A673 (cell line): Measurements from ENCODE around the gene POLR2M.

ENCODE experiments used
- EZH2 ChIP-seq: fragments of 200-600 bp; sonication (generic); IDR thresholded peaks from 2 replicates; pipeline ENCODE4 v1.6.1; 2017; ENCODE audit warnings: borderline replicate concordance, low read depth, mild to moderate bottlenecking, mixed read lengths, antibody characterized with exemption, low read length; ENCODE audit not compliant: poor library complexity, severe bottlenecking
- TF ChIP-seq, protein P1 (sequence below): fragments of 300-800, 200-600 bp; sonication (generic); conservative IDR thresholded peaks from 2 replicates; pipeline ENCODE4 v1.5.1; 2017; ENCODE audit warnings: low read depth, mild to moderate bottlenecking, antibody characterized with exemption, low read length, moderate library complexity, mixed read lengths

- TF ChIP-seq, protein P1, sequence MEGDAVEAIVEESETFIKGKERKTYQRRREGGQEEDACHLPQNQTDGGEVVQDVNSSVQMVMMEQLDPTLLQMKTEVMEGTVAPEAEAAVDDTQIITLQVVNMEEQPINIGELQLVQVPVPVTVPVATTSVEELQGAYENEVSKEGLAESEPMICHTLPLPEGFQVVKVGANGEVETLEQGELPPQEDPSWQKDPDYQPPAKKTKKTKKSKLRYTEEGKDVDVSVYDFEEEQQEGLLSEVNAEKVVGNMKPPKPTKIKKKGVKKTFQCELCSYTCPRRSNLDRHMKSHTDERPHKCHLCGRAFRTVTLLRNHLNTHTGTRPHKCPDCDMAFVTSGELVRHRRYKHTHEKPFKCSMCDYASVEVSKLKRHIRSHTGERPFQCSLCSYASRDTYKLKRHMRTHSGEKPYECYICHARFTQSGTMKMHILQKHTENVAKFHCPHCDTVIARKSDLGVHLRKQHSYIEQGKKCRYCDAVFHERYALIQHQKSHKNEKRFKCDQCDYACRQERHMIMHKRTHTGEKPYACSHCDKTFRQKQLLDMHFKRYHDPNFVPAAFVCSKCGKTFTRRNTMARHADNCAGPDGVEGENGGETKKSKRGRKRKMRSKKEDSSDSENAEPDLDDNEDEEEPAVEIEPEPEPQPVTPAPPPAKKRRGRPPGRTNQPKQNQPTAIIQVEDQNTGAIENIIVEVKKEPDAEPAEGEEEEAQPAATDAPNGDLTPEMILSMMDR = no peak
- no peak for TF ChIP-seq EZH2
Measured at GRCh38 chr15:57728436-57728835, 21.9 kb downstream of the POLR2M start.
